Medulla oblongata (tissue), 1 donor: ENCODE results near the gene SRGAP3.

Experiments
- DNase-seq: peaks from one replicate; pipeline ENCODE4 v3.0.0-alpha.2; 2015; ENCODE audit errors: extremely low spot score

The SRGAP3 gene

GRCh38 chr3:9173445-9173844, 76.0 kb downstream of the SRGAP3 start:
- DNase-seq, result no peak

- peak; percentile 83 for DNase-seq
Measured at GRCh38 chr3:9172851-9173321, 76.6 kb downstream of the SRGAP3 start.

GRCh38 chr3:9170851-9171160, 78.6 kb downstream of the SRGAP3 start:
- DNase-seq, result no peak

GRCh38 chr3:9169956-9170850, 79.2 kb downstream of the SRGAP3 start:
- DNase-seq, result no peak

DNA sequence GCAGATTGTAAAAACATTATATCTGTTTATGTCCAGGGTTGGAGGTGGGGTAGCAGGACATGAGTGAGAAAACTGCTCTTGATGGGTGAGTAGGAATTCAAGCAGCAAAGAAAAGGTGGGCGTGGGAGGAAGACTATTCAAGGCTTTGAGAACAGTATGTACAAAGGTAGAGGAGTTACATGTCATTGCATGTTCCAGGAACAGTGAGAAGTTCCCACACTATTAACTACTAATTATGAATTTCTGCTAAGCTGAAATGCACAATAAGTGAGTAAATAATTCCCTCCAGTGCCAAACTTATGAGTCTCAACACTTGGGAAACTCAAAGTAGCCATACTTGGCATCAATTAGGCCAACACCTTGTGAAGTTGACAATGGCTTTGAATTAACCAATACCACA, 80.1 kb downstream of the SRGAP3 start:
- no peak for DNase-seq

GRCh38 chr3:9168241-9168741, 81.2 kb downstream of the SRGAP3 start:
- DNase-seq, result peak; percentile 54

DNA sequence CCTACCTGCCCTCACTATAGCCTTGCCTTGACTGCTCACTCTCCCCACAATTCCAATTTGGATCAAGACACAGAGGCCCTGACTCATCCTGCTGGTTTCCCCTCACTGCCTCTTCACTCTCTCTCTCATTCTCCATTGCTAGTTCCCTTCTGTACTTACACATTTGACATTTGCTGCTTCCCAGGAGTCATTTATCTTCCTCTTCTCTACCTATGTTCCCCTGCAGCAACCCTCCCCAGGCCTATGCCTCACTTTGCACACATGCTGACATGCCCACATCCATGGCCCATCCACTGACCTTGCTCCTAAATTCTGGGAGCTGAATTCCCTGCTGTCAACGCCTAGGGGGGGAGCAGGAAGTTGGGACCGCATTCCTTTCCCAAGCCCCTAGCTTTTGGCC, 82.2 kb downstream of the SRGAP3 start:
- DNase-seq, result no peak

- DNase-seq, result no peak
Measured at GRCh38 chr3:9165421-9165820, 84.0 kb downstream of the SRGAP3 start.

DNA sequence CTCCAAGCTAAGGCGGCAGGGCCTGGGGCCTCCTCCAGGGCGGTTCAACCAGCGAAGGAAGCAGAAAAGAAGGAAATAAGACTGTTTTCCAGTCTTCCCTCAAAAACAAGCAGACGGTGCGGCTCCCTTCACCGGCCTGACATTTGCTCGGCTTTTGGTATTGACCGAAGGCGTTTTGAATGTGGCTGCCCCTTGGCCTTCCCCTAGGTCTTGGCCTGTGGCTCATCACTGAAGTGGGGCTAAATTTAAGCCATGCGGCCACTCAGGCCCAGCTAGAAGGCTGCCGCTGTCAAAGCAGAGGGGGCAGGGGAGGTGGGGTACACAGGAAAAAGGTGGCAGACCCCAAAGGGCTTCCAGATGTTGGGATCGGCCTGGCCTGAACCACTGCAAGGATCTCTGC, 86.2 kb downstream of the SRGAP3 start:
- no peak for DNase-seq

- no peak for DNase-seq
Measured at GRCh38 chr3:9161811-9162210, 87.6 kb downstream of the SRGAP3 start.

- DNase-seq, result no peak
Measured at GRCh38 chr3:9161298-9161697, 88.1 kb downstream of the SRGAP3 start.

- DNase-seq, result no peak
Measured at GRCh38 chr3:9158865-9159630, 90.4 kb downstream of the SRGAP3 start.

DNA sequence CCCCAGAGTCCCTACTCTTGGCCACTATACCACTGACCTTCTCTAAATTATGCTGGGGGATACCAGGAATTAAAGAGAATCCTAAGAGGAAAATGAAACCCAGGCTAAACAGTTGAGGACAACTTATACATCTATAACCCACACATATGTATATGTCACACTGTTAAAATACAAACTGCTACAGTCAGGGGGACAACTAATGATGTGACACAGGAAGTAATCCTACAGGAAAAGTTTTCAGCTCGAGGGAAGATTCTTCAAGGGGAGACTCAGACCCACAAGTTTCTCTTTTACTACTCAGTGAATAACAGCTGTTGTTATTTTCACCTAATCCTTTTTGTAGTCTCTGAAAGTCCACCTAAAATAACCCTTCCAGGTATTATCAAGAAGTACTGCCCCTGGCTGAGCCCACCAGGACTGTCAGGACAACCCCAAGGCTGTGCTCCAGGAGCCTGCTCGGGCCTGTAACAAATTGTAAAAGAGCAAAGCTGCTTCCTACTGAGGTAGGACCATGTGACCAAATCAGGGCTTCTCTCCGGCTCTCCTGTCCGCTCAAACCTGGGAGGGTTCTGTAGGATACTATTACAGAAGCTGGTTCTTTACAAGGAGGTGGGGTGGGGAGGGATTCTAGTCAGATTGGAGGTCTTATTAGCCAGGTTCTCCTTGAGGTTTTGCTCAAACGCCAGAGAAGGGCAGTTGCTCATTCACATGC, 91.6 kb downstream of the SRGAP3 start:
- no peak for DNase-seq

DNA sequence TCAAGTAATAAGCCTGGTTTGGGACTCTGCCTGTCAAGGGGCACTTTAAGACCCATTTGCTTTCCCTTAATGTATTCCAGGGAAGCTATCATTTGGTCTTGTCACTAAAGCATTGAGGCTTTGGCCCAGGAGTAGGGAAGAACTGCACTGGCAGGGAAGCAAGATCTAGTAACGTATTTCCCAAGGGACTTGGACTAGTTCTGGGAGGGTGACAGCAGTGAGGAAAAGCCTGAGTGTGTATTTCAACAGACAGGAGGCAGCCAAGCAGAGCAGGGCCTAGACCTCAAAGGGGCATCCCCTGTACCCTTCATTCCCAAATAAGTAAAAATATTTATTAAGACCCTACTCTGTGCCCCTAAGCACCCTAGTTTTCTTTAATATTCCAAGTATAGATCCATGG, 92.8 kb downstream of the SRGAP3 start:
- no peak for DNase-seq

DNA sequence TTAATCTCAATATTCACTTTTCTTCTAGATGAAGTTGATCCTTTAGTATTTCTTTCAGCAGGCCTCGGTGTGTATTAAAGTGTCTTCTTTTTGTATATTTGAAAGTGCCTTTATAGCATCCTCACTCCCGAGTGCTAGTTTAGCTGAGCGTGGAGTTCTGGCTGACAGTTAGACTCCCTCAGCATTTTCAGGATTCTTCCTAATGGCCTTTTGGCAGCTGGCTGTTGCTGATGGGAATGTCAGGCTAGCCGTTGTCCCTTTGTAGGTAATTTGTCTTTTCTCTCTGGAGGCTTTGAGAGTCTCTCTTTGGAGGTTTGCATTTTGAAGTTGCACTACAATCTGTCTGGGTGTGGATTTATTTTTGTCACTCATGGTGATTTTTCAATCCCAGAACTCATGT, 94.4 kb downstream of the SRGAP3 start:
- no peak for DNase-seq

DNA sequence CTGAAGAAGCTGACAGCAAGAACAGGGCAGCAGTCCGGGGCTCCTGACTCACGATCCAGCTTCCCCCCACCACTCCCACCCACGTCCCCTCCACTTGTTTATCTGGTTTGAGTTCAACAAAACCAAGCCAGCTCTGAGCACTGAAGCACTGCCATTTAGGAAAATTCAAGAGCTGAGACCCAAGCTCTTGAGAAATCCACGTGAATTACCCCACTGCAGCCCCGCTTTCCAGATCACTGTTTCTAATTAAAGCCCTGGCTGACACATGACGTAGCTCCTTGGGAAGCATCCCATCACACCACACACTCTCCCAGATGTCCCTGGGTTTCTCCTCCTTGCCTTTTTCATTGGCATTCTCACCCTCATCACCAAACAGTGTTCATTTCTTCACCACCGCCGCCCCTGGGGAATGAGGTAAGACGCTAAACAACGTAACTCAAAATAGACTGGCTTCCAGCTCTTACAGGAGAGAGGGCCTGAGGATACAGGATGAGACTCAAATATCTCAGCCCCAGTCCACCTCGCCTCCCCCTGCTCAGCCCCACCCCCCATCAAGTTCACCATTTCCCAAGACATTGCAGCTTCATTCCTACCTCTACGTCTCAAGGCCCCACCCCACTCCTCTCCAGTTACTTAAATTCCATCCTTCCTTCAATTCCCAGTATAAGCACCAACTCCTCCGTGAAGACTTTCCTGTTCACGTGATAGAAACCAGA, 95.4 kb downstream of the SRGAP3 start:
- DNase-seq, result peak; percentile 37

DNA sequence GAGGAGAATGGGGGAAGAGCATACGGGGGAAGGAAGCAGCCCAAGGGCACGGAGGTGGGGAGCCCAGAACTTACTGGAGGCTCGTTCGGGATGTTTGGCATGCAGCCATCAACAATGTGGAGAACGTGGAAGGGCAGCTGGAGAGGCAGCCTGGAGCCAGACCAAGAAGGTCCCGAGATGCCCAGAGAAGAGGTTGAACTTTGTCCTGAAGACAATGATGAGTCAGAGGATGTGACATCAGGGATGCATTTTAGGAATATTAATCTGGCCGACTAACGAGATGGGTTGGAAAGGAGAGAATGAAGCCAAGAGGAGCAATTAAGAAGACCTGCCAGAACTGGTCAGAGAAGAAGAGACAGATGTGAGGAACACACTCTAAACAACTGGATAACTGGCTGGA, 98.2 kb downstream of the SRGAP3 start:
- no peak for DNase-seq

GRCh38 chr3:9149566-9149965, 99.9 kb downstream of the SRGAP3 start:
- DNase-seq, result no peak

GRCh38 chr3:9147896-9148266, 101.6 kb downstream of the SRGAP3 start:
- no peak for DNase-seq

GRCh38 chr3:9147215-9147895, 102.1 kb downstream of the SRGAP3 start:
- no peak for DNase-seq
